Measurements from ENCODE around the gene EPSTI1.

DNA sequence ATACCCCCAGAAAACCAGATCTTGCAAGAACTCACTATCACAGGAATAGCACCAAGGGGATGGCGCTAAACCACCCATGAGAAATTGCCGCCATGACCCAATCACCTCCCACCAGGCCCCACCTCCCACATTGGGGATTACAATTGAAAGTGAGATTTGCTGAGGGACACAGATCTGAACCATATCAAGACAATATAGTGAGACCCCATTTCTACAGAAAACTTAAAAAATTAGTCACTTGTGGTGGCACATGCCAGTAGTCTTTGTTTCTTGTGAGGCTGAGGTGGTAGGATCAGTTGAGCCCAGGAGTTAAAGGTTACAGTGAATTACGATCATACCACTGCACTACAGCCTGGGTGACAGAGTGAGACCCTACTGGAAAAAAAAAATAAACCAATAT is 41.0 kb upstream of the EPSTI1 start:
- no peak for TF ChIP-seq POLR2A (IDR thresholded peaks at IDR 0.05)
- TF ChIP-seq, protein P1, sequence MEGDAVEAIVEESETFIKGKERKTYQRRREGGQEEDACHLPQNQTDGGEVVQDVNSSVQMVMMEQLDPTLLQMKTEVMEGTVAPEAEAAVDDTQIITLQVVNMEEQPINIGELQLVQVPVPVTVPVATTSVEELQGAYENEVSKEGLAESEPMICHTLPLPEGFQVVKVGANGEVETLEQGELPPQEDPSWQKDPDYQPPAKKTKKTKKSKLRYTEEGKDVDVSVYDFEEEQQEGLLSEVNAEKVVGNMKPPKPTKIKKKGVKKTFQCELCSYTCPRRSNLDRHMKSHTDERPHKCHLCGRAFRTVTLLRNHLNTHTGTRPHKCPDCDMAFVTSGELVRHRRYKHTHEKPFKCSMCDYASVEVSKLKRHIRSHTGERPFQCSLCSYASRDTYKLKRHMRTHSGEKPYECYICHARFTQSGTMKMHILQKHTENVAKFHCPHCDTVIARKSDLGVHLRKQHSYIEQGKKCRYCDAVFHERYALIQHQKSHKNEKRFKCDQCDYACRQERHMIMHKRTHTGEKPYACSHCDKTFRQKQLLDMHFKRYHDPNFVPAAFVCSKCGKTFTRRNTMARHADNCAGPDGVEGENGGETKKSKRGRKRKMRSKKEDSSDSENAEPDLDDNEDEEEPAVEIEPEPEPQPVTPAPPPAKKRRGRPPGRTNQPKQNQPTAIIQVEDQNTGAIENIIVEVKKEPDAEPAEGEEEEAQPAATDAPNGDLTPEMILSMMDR (IDR thresholded peaks at IDR 0.05), result no peak
